HFFc6 (cell line): ENCODE results near the gene ETV3. TPM values are rescaled to one million over a fixed set of nuclear protein-coding genes. Genes with fewer than 3 reads are reported as not detected.
"Not testable (repeated sequence)": the region's sequence is repeated elsewhere in the genome, so short reads cannot be mapped to it uniquely, and the experiment has no call there.

Experiments used
- DNase-seq: peaks from one replicate; pipeline ENCODE4 v3.0.0-alpha.2; 2018
- H3K27ac Mint-ChIP-seq: 2 replicates; pipeline ENCODE4 v1.8.0; 2020; ENCODE audit warnings: mild to moderate bottlenecking, mixed read lengths
- H3K27me3 Mint-ChIP-seq: 2 replicates; pipeline ENCODE4 v1.8.0; 2021; ENCODE audit warnings: mild to moderate bottlenecking, moderate library complexity, mixed read lengths; ENCODE audit not compliant: insufficient read depth
- H3K36me3 Mint-ChIP-seq: 2 replicates; pipeline ENCODE4 v1.8.0; 2021; ENCODE audit warnings: low read depth, mixed read lengths
- H3K4me1 Mint-ChIP-seq: 2 replicates; pipeline ENCODE4 v1.8.0; 2020; ENCODE audit warnings: low read depth, mixed read lengths
- H3K4me3 Mint-ChIP-seq: 2 replicates; pipeline ENCODE4 v1.8.0; 2020; ENCODE audit warnings: mild to moderate bottlenecking, moderate library complexity, mixed read lengths
- H3K9me3 Mint-ChIP-seq: 2 replicates; pipeline ENCODE4 v1.8.0; 2020; ENCODE audit warnings: mild to moderate bottlenecking, mixed read lengths
- total RNA-seq, 6 experiments: library from RNA; stranded (reverse); fragmentation: NEBNext Ultra II Directional; extraction: Animal tissue kit (Norgen Biotek cat#: 25700); gene quantifications; 2 replicates in 1 of 6; 3 replicates in 5 of 6; pipeline ENCODE4 v1.2.3, GENCODE V29; 2021
- TF ChIP-seq, protein P1 (sequence below): fragments of 200-600 bp; sonication (generic); IDR thresholded peaks from 2 replicates; pipeline ENCODE4 v1.5.0; 2021; ENCODE audit warnings: antibody characterized with exemption, mild to moderate bottlenecking

Gene ETV3
- total RNA-seq, 6 experiments from 2014 or later, result 20.0 to 22.9 (median 21.0) TPM

DNA sequence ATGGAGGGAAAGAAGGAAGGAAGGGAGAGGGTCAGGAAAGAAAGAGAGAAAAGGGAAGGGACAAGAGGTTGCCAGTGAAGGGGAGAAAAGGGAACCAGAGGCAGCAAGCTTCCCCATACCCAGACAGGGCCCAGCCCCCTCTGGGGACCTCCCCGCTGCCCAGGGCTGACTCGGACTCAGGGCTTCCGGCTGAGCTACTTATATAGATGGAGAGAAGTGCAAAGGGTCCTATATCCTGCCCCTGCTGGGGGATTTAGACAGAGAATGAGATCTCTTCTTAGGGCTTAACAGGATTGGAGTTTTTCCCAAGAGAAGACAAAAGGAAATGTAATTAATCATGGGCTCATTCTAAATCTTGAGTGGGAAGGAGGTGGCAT, 38.6 kb downstream of the ETV3 start, which contains the start of gene ETV3L:
Gene ETV3L, minus strand, starts transcription at position 176 of the 377 bp plus-strand sequence. CDS start 285 bp downstream, outside the sequence.
- Mint-ChIP-seq H3K36me3 (no peaks in the 10 kb centered on the region), H3K27me3 (peaks cover 10% of the 10 kb centered on the region), H3K4me1 (peaks cover 11% of the 10 kb centered on the region), H3K27ac (no peak within 1 kb of the TSS), H3K9me3 (no peaks in the 10 kb centered on the region), H3K4me3 (no peak within 1 kb of the TSS)
- TF ChIP-seq, protein P1, sequence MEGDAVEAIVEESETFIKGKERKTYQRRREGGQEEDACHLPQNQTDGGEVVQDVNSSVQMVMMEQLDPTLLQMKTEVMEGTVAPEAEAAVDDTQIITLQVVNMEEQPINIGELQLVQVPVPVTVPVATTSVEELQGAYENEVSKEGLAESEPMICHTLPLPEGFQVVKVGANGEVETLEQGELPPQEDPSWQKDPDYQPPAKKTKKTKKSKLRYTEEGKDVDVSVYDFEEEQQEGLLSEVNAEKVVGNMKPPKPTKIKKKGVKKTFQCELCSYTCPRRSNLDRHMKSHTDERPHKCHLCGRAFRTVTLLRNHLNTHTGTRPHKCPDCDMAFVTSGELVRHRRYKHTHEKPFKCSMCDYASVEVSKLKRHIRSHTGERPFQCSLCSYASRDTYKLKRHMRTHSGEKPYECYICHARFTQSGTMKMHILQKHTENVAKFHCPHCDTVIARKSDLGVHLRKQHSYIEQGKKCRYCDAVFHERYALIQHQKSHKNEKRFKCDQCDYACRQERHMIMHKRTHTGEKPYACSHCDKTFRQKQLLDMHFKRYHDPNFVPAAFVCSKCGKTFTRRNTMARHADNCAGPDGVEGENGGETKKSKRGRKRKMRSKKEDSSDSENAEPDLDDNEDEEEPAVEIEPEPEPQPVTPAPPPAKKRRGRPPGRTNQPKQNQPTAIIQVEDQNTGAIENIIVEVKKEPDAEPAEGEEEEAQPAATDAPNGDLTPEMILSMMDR, result no peak
- no peak for DNase-seq

DNA sequence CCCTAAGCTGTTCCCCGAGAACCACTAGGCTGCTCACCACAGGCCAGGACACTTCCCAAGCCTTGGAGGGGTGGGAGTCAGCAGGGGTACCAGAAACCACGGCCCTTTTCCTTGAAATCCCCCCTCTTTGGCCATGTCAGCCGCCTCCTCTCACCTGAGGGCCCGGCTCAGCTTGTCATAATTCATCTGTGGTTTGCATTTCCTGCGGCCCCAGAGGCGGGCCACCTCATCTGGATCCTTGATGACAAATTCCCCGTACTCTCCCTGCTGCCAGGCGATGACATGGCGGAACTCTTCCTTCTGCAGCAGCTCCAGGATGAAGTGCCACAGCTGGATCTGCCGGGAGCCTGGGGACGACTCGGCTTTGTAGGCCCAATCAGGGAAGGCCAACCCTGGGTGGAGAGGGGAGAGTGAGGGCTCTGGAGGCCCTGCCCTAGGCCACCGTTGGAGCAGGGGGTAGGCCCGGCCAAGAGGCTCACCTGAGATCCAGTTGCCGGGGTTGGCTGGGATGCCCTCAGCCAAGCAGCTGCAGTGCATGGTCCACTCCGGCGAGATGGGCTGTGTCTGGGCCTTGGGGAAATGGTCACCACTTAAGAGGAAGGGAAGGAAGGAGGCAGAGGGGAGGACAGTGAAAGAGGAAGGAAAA, 39.1 kb downstream of the ETV3 start:
- H3K27ac Mint-ChIP-seq, H3K4me3 Mint-ChIP-seq, H3K4me1 Mint-ChIP-seq, H3K9me3 Mint-ChIP-seq, DNase-seq, H3K36me3 Mint-ChIP-seq, H3K27me3 Mint-ChIP-seq: not testable (repeated sequence)

DNA sequence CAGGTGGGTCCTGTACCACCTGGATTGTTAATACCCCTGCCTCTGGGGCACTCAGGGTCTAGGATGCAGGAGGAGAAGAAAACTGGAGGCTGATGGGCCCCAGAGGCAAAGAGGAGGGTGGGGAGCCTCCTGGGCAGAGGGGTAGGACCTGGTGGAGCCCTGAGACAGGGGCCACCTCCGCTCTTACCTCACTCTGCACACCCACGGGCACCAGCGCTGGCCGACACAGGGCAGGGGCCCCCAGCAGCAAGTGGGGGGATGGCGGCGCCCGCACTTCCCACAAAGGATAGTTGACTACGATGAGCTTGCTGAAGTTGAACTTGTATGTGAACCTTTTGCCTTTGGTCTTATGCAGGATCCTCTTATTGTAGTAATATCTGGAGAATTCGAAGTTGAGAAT, 39.7 kb downstream of the ETV3 start:
- Mint-ChIP-seq H3K36me3 (no peaks in the 10 kb centered on the region), H3K27me3 (peaks cover 12% of the 10 kb centered on the region), H3K27ac (no peak overlapping the region), H3K4me1 (peaks cover under 1% of the 10 kb centered on the region; the same call in 1 of the 2 replicates), H3K9me3 (no peaks in the 10 kb centered on the region), H3K4me3 (no peak overlapping the region)
- DNase-seq, result no peak
- TF ChIP-seq, protein P1, result no peak

DNA sequence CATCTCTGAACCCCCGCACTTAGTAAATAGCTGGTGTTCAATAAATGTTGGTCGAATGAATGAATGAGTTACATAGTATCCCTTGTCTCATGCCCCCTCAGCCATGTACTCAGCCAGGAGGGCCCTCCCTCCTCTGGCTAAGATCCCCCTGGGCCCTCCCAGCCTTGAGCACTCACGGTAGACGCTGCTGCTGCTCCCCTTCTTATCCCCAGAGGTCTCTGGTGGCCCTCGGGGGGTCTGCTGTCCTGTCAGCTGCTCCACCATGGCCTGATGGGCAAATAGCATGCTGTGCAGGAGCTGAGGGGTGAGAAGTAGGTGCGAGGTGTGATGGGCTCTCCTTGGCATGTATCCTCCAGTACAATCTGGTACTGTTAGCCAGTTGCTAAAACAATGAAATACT, 40.5 kb downstream of the ETV3 start:
- DNase-seq, result no peak
- no peak overlapping the region for H3K4me3 Mint-ChIP-seq
- H3K36me3 Mint-ChIP-seq, result no peaks in the 10 kb centered on the region
- H3K4me1 Mint-ChIP-seq, result no peaks in the 10 kb centered on the region
- H3K9me3 Mint-ChIP-seq, result no peaks in the 10 kb centered on the region
- TF ChIP-seq, protein P1, result no peak
- no peak overlapping the region for H3K27ac Mint-ChIP-seq
- peaks cover 10% of the 10 kb centered on the region for H3K27me3 Mint-ChIP-seq

DNA sequence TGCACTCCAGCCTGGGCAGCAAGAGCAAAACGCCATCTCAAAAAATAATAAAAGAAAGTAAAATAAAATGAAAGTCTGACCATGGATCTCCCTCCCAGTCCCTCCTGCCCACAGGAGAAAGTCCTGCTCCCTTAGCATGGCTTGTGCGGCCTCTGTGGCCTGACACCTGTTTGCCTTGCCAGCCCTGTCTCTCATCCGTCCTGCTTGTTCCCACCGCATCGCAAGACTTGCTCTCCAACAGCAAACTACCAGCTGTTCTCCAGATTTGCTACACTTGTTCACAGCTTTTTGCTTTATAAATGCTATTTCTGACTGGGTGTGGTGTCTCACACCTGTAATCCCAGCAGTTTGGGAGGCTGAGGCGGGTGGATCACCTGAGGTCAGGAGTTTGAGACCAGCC, 41.3 kb downstream of the ETV3 start:
- TF ChIP-seq, protein P1, result no peak
- DNase-seq, result no peak
- no peaks in the 10 kb centered on the region for H3K4me1 Mint-ChIP-seq
- no peaks in the 10 kb centered on the region for H3K36me3 Mint-ChIP-seq
- H3K9me3 Mint-ChIP-seq, result no peaks in the 10 kb centered on the region
- H3K4me3 Mint-ChIP-seq, result no peak overlapping the region
- no peak overlapping the region for H3K27ac Mint-ChIP-seq
- peaks cover 11% of the 10 kb centered on the region for H3K27me3 Mint-ChIP-seq

DNA sequence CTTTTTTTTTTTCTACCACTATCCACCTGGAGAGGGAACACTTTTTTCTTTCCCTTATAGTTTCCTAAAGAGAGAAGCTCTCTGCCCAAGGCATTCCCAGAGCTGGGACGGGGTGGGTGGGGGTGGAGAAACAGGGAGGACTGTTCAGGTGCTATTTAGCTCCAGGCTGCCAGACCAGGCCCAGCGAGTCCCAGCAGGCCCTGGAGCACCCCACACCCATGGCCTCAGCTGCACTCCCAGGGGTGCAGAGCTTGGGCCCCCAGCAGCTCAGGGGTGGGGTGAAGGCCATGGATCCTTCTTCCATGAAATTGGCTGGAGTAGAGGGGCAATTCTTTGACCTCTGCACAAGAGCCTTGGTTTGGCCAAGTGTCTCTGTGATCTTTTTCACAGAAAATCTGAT, 42.6 kb downstream of the ETV3 start:
- TF ChIP-seq, protein P1, result no peak
- DNase-seq, result no peak
- H3K27ac Mint-ChIP-seq, result no peak overlapping the region
- H3K9me3 Mint-ChIP-seq, result no peaks in the 10 kb centered on the region
- no peak overlapping the region for H3K4me3 Mint-ChIP-seq
- no peaks in the 10 kb centered on the region for H3K36me3 Mint-ChIP-seq
- peaks cover 15% of the 10 kb centered on the region for H3K27me3 Mint-ChIP-seq
- peaks cover 2% of the 10 kb centered on the region for H3K4me1 Mint-ChIP-seq
